HG03139 (cell line): ENCODE results near the gene SUSD3.

Source experiments
- ATAC-seq: cut with Tn5 transposase; IDR thresholded peaks from one replicate; pipeline ENCODE4 v1.9.1; 2021; ENCODE audit not compliant: unreplicated experiment

The SUSD3 gene

GRCh38 chr9:93134015-93134739 is 75.7 kb downstream of the SUSD3 start, which contains the start of gene NINJ1:
Gene NINJ1 (minus strand): TSS chr9:93134251. CDS start chr9:93134217, 34 bp downstream.
- ATAC-seq, result peak; percentile 56
